ENCODE results near the gene MGARP.

DNA sequence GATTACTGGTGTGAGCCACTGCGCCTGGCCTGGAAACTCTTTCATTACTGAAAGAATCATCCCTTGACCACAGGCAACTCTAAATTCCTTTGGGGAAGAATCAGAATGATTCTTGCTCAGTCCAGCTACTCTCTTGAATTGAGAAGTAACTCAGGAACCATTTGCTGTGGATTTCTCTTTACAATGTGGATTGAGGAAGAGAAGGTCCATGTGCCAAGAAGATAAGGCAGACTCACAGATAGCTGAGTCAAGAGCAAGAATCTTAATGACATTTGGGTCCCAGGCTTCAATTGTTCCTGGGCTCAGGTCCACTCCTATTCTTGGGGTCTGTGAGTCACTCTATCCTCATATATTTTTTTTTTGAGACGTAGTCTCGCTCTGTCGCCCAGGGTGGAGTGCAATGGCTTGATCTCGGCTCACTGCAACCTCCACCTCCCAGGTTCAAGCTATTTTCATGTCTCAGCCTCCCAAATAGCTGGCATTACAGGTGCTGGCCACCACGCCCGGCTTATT, 6.2 kb upstream of the MGARP start:
- TF ChIP-seq, protein P1, sequence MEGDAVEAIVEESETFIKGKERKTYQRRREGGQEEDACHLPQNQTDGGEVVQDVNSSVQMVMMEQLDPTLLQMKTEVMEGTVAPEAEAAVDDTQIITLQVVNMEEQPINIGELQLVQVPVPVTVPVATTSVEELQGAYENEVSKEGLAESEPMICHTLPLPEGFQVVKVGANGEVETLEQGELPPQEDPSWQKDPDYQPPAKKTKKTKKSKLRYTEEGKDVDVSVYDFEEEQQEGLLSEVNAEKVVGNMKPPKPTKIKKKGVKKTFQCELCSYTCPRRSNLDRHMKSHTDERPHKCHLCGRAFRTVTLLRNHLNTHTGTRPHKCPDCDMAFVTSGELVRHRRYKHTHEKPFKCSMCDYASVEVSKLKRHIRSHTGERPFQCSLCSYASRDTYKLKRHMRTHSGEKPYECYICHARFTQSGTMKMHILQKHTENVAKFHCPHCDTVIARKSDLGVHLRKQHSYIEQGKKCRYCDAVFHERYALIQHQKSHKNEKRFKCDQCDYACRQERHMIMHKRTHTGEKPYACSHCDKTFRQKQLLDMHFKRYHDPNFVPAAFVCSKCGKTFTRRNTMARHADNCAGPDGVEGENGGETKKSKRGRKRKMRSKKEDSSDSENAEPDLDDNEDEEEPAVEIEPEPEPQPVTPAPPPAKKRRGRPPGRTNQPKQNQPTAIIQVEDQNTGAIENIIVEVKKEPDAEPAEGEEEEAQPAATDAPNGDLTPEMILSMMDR (conservative IDR thresholded peaks at IDR 0.05; ENCODE audit: low read depth in 2 of 2), result no peak
- TF ChIP-seq POLR2AphosphoS5 (IDR thresholded peaks at IDR 0.05; ENCODE audit: low read depth) (no peak), EZH2 (IDR thresholded peaks at IDR 0.05; ENCODE audit: low read depth, unreplicated experiment) (no peak), CREB1 (CRISPR knock-in tag; IDR thresholded peaks at IDR 0.05; ENCODE audit: low read depth) (no peak), EZH2phosphoT487 (IDR thresholded peaks at IDR 0.05; ENCODE audit: unreplicated experiment) (no peak), NANOG (IDR thresholded peaks at IDR 0.05; ENCODE audit: borderline replicate concordance) (no peak), ZNF462 (CRISPR knock-in tag; IDR thresholded peaks at IDR 0.05) (no peak), JUNB (IDR thresholded peaks at IDR 0.05; ENCODE audit: unreplicated experiment) (no peak), STAT1 (IDR thresholded peaks at IDR 0.05; ENCODE audit: unreplicated experiment) (no peak), ZNF331 (CRISPR knock-in tag; IDR thresholded peaks at IDR 0.05; ENCODE audit: low read depth) (no peak)
- TF ChIP-seq, protein P2, sequence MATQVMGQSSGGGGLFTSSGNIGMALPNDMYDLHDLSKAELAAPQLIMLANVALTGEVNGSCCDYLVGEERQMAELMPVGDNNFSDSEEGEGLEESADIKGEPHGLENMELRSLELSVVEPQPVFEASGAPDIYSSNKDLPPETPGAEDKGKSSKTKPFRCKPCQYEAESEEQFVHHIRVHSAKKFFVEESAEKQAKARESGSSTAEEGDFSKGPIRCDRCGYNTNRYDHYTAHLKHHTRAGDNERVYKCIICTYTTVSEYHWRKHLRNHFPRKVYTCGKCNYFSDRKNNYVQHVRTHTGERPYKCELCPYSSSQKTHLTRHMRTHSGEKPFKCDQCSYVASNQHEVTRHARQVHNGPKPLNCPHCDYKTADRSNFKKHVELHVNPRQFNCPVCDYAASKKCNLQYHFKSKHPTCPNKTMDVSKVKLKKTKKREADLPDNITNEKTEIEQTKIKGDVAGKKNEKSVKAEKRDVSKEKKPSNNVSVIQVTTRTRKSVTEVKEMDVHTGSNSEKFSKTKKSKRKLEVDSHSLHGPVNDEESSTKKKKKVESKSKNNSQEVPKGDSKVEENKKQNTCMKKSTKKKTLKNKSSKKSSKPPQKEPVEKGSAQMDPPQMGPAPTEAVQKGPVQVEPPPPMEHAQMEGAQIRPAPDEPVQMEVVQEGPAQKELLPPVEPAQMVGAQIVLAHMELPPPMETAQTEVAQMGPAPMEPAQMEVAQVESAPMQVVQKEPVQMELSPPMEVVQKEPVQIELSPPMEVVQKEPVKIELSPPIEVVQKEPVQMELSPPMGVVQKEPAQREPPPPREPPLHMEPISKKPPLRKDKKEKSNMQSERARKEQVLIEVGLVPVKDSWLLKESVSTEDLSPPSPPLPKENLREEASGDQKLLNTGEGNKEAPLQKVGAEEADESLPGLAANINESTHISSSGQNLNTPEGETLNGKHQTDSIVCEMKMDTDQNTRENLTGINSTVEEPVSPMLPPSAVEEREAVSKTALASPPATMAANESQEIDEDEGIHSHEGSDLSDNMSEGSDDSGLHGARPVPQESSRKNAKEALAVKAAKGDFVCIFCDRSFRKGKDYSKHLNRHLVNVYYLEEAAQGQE (IDR thresholded peaks at IDR 0.05; ENCODE audit: unreplicated experiment), result no peak
- TF ChIP-seq, protein P3, sequence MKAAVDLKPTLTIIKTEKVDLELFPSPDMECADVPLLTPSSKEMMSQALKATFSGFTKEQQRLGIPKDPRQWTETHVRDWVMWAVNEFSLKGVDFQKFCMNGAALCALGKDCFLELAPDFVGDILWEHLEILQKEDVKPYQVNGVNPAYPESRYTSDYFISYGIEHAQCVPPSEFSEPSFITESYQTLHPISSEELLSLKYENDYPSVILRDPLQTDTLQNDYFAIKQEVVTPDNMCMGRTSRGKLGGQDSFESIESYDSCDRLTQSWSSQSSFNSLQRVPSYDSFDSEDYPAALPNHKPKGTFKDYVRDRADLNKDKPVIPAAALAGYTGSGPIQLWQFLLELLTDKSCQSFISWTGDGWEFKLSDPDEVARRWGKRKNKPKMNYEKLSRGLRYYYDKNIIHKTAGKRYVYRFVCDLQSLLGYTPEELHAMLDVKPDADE (IDR thresholded peaks at IDR 0.05), result no peak
